GM21423 (cell line): ENCODE measurements around the gene SLC38A8.

Experiments
- ATAC-seq: cut with Tn5 transposase; IDR thresholded peaks from one replicate; pipeline ENCODE4 v1.9.1; 2021; ENCODE audit warnings: mild to moderate bottlenecking, moderate library complexity; ENCODE audit not compliant: unreplicated experiment

Gene SLC38A8

DNA sequence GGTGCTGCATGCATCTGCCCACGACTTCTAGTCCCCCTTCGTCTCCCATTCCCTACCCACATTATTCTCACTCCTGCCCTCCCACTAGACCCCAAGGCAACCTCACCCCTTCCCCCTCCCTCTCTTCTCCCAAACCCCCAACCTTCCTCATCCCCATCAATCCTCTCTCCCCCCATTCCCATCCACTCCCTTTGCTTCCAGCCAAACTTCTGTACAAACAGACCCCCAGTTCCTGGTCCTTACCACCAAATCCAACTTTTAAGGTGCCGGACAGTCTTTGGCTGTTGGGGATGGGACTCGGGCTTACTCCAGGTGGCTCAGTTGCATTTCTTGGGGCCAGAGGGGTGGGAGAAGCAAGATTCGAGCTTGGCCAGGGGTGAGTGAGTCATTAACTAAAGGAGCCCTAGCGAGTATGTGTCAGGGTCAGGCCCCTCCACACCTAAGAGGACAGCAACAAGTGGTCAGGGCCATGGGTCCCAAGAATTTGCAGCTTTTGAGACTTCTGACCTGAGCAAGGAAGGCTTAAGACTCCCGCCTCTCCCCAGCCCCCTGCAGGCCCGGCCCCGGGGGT lies at the start of gene SLC38A8:
Gene SLC38A8, minus strand, starts transcription at position 488 of the 571 bp plus-strand sequence. CDS start 638 bp downstream, outside the sequence.
- no peak for ATAC-seq

DNA sequence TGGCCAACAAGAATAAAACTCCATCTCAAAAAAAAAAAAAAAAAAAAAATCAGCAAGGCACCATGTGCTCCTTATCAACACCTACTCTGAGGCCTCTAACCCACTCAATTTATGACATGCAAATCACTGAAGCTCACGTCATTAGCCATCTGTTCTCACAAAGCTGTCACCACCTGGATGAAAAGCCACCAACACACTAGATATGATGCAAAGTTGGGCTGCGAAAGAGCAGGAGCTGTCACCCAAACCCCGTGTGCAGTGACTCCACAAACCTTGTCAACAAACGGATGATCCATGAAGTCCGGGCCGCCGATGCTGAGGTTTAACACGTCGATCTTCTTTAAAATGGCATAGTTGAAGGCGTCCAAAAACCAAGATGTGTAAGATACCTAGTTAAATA lies 48.9 kb upstream of the SLC38A8 start:
- ATAC-seq: no peak

DNA sequence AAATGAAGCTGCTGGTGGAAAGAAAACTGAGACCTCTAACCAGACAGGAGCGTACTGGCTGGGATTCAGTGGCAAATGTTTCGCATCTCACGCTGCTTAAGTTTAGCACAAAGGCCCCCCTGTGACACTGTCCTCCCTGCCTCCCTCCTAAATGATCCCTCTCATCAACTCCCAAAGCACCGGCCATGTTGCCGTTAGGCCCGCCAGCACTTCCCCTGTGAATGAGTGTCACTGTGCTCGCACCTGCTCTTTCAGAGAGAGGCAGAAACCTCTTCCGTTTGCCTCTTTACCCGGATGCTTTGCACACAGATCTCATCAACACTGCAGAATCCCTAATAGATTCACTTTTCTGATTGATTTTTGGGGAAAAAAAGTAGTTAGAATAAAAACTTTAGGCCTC lies 47.6 kb upstream of the SLC38A8 start:
- no peak for ATAC-seq

DNA sequence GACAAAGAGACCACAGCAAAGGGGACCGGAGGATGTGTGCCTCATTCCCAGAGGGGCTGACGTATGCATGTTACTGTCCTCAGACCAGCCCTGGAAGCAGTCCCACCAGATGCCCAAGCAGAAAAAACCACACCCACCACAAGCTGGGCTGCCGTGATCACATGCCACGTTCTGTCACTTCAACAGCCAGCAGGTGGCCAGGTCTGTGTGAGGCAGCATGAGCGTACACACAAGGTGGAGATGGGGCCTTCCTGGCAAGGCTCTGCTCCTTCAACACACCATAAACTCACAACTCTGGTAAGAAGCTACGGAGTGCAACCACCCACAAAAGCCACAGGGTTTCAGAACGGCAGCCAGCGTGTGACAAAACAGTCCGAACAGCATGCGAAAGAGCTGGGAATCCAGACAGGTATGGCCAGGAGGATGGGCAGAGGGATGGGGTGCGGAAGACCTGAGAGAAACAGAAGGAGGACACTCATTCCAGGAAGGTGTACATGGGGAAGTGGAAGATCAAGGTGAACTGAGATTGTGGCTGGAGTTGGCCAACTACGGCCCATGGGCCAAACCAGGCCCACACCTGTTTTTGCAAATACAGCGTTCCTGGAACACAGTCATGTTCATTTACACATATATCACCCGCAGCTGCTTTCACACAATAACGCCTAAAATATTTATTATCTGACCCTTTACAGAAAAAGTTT lies 46.2 kb upstream of the SLC38A8 start:
- ATAC-seq: peak; percentile 80

DNA sequence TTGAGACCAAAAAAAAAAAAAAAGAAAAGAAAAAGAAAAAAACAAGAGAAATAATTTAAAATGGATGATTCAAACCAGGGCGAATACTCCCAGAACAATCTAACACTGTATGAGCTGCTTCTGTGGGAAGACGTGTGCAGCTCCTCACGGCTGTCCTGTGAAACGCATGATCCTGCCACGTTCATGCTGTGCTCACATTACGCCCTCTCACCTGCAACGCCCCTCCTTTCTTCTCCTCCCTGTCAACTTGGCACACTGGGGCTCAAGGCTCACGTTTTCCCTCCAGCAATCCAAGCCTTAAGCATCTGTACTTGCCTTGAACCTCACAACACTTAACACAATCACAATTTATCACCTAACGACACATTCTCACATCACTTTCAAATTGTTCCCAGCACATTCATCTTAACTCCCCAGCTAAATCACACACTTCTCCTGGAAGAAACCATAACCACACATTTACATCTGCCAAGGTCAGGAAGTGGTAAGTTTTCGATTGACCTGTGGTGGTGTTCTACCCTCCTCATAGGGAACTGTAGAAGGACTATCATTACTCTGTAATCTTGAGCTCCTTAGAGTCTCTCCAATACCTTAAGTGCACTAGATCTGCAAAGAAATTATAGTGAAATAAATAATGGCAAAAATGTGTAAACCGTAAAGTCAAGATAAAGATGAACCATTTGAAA lies 45.0 kb upstream of the SLC38A8 start:
- ATAC-seq: no peak

DNA sequence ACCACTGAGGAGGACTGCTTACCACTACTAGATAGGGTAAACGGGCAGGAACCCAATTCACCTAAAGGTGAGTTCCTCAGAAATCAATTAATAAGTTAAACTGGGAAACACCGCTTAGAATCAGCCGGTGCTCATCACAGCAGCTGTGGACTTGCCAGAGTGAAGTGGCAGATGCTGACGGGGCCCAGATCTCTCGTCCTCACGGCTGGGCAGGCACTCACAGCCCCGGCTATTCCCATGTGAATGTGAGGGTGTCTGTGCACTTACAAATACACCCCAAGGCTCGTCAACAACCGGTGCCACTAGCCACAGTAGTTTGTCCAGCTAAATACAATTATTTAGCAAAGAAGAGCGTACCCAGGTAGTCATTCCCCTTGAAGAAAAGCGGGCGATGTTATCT lies 44.4 kb upstream of the SLC38A8 start:
- no peak for ATAC-seq

DNA sequence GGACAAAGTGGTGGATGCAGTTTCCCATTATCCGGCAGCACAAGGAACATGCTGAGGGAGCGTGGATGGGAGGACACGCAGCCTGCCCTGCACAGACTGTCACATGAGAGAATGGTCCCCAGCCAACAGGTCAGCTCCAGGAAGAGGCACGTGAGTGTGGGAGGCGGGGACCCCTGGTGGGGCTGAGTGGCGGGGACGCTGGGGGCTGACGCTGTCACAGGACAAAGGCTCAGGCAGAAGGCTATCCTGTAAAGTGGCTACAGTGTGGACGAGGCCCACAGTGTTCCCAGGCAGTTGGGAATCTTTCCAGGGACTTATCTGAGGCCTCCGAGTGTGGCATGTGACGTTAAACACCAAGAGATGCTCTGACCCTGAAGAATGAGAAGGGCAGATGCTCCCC lies 43.7 kb upstream of the SLC38A8 start:
- ATAC-seq: no peak

DNA sequence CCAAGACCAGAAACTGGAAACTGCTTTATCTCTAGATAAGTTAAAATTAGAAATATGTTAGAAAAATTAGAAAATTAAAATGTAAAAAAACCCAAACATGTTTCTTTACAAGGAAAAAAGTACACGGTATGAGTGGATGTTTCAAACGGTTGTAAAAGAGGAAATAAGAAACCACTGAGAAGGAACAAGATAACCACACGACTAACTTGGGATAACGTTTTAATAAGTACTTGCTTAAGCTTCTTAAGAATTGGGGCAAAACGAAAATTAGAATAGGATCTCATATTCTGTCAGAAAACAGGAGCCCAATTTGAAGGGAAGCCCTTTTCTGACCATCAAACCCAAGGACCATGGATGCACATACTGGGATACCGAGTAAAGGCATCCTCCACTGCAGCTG lies 43.2 kb upstream of the SLC38A8 start:
- ATAC-seq: no peak

DNA sequence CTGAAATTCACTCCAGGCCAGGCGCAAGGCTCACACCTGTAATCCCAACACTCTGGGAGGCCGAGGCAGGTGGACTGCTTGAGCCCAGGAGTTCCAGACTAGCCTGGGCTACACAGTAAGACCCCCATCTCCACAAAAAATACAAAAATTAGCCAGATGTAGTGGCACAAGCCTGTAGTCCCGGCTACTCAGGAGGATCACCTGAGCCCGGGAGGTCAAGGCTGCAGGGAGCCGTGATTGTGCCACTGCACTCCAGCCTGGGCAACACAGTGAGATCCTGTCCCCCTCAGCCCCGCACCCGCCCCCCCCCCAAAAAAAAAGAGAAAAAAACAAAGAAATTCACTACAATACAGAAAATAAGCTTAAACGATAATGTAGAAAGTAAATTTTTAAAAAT lies 42.7 kb upstream of the SLC38A8 start:
- no peak for ATAC-seq

DNA sequence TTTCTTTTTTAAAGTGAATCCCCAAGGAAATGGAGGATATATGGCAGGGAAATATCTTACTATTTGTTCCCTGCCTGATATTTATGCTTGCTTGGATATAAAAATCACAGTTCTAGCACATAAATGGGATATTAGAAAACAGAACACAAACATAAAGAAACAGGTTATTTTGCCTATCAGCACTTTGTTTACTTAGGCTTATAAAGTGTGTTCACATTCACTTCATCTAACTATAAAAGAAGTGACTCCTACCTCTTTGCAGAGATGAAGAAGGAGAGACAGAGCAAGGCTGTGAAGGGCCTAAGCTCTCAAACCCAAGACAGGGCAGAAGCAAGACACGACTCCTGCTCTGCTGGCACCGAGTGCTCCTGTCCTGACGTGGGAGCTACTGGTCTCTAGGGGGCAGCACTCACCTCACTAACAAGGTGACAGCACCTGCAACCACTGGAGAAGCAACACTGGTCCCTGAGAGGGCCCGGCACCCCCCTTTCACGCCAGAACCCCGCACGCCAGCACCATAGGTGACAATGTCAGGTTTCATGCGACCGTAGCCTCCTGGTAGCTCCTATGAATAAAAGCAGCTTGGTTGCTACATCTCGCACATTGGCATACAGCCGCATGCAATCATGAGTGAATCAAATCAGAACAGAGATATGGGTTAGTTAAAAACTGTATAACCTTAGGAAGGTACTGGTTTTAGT lies 42.1 kb upstream of the SLC38A8 start:
- no peak for ATAC-seq

DNA sequence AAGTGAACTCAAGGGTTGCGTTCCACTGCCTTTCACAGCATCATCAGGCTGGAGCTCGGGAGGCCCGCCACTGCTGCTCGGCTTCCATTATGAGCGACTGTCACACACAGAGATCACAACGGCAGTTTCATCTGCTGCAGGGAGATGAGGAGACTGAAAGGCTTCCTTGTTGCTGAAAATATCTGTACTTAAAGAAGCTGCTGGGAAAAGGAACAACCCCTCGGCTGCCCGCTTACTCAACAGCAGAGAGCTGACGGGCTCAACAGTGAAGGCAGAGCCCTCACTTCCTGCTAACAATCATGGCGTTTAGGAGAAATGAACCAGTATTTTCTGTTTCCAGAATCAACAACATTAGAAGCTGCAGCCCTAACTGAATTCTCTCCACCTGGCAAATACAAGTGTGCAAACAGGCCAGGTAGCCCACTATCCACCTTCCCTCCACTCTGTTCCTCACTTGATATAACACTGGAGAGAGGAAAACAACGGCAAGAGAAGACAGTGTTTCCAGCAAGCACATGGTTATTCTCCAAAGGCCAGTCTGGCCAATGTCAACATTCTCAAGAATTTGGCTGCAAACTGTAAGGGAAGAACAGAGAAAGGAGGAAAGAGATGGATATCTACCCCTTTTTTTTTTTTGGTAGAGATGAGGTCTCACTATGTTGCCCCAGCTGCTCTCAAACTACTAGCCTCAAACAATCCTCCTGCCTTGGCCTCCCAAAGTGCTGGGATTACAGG lies 40.4 kb upstream of the SLC38A8 start:
- no peak for ATAC-seq

DNA sequence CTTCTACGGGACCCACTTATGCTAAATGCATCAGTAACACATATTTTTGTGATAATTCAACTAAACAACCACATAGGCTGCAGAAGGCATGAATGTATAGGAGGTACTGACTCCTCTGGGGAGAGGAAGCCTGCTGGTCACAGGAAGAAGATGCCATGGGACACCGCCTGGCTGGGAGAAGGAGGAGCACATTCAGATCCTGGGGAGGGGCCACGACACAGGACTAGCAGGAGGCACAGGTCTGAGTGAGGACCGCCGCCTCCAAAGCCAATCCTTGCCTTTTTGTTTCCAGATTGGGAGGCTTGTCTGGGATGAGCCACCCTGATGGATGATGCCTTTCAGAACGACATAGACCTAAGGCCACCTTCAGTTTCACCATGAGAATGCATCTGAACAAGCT lies 39.5 kb upstream of the SLC38A8 start:
- no peak for ATAC-seq

DNA sequence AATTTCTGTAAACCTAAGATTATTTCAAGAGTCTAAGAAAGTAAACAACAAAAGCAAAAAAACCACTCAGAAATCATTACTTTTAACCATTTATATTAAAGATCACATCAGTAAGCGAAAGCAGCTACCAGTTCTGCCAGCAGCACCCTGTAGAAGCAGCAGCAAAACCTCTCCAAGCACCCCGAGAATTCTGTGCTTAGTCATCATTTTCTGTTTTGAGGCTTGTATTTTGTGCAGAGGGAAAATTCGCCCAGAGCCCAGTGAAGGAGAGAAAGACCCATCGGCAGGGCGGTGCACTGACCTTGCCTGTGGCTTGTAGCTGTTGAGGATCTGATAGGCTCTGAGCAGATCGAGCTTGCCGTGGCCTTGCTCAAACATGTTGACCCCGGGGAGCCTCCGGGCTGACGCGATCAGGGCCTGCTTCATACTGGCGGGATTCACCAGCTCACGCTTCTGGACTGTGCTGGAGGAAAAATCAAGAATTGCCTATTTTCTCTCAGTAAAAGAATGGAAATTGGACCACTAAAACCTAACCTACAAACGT lies 38.9 kb upstream of the SLC38A8 start:
- ATAC-seq: no peak

DNA sequence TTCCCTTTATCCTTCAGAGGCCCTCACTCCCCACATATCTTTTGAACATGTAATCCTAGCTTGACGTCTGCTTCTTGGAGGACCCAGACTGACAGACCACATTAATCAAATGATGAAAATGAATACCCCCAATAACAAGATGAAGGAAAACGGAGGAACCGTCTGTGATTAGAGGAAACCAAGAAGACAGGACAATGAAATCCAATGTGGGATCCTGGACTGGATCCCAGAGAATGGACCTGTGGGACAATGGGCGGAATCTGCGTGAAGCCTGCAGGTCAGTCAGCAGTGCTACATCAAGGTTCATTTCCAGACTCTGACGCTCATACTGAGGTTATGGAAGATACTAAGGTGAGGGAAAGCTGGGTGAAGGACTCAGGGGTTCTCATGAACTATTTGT lies 38.2 kb upstream of the SLC38A8 start:
- no peak for ATAC-seq

DNA sequence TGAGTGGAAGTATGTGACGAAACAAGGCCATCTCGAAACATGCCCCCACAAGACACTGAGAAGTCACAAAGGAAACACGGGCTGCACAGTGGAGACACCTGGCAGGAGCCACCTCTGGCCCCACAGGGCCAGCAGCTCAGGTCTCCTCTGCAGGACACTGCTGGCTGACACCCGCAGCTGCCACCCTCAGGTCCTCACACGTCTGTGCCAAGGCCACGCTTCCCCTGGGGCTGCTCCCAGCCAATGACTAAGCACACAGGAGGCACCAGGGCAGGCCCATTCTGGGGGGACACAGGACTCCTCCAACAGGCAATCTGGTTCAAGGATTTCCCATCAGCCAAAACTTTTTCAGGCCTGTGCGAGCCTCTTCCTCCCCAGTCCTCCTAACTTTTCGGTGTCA lies 37.8 kb upstream of the SLC38A8 start:
- no peak for ATAC-seq

DNA sequence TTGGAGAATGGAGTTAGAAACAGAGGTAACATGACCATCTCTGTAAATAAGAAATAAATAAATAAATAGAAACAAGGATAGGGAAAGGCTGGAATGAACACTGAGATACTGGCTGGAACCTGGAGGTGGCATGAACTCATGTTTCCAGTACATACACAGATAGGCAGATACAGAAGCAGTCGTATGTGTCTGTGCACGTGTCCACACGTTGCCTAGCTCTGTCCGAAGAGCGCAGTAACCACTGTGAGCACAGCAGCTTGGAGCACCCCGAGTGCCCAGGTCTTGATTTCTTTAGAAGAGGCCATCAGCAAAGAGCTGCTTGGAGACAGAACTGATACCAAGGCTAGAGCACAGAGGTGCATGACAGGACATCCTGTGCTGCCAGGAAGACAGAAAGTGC lies 37.1 kb upstream of the SLC38A8 start:
- ATAC-seq: no peak

DNA sequence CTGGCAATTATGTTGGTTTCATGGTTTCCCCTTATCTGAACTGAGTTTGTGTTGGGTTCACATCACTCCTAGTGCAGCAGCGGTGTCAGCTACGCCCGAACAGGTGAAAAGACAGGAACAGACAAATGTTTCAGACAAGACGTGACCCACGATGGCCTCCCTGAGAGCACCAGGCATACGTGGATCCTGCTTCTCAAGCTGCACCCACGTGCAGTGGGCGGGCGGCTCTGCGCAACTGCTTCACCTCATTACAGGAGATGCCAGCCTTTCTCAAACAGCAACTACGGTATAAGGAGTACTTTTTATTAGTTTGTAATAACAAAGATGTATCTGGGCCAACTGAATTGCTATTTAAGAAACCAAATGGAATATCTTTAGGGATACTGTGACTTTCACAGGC lies 32.8 kb upstream of the SLC38A8 start:
- ATAC-seq: no peak

DNA sequence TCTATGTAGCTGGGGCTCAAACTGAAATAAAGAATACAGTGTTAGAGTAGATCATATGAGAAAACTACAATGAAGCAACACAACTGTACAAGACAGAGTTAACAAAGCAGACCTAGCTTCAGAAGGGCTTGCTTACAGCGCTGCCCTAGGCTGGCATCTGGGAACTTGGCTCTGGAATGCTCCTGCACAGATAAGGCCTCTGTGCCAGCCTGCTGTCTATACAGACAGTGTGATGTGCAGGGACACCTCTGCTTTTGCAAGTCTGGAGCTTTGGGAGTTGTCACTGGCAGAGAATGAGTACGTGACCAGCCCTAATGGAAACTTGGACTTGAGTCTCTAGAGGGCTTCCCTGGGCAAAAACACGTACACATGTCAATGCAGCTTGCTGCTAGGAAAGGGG lies 32.1 kb upstream of the SLC38A8 start:
- no peak for ATAC-seq

DNA sequence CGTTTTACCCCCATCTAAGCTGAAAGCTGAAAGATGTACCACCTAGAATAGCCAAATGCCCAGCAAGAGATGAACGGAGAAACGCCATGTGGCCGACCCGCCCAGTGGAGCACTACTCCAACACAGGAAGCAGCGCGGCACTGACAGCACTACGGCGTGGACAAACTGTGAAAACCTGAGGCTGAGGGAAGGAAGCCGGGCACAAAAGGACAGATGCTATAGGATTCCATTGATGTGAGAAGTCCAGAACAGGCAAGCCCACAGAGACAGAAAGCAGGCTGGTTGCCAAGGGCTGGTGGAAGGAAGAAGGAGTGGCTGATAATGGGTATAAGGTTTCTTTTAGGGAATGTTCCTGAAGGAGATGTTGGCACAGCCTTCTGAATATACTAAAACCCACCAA lies 29.4 kb upstream of the SLC38A8 start:
- ATAC-seq: no peak

DNA sequence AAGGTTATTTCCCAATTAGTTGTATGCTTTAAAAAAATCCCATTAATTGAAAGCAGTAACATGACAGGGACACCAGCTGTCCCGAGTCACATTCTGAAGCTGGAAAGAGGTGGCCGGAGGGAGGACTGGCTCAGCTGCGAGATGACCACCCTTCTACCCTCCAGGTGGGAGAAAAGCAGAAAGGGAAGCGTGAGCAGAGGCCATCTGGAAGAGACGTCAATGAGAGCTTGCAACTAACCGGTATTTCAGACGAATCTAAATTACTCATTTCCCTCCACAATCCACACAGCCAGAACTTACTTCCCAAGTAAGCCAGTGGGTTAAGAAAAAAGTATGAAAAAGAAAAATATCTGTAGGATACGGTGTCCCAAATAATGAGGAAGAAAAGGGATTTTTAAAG lies 28.5 kb upstream of the SLC38A8 start:
- ATAC-seq: no peak

DNA sequence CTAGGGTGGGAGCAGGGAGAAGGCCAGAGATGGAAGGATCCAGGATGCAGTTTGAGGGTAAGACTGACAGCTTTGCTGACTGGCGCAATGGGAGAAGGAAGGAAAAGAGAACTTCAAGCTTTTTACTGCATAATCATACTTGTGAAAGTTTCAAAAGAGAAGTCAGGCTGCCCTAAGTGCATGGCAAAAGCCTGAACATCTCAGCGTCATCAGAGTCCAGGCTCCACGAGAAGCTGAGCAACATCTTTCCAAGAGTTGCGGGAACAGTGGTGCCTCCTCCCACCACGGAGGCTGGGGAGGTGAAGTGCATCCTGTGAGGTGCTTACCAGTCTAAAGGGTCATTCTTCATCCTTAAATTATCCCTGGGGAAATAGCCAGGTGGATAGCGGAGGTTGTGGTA lies 26.9 kb upstream of the SLC38A8 start:
- no peak for ATAC-seq
